NB4 (cell line): ENCODE results near the gene MAT2A.

Experiments
- MYC ChIP-seq: IDR thresholded peaks from 2 replicates; pipeline ENCODE4 v1.6.1; 2011; ENCODE audit warnings: low read depth, low read length
- POLR2A ChIP-seq: IDR thresholded peaks from 2 replicates; pipeline ENCODE4 v1.6.1; 2011; ENCODE audit warnings: mild to moderate bottlenecking; ENCODE audit not compliant: insufficient read length; ENCODE audit errors: extremely low read depth
- TF ChIP-seq, protein P1 (sequence below): IDR thresholded peaks from one replicate; pipeline ENCODE4 v1.5.1; 2012; ENCODE audit warnings: low read depth, low read length

DNA sequence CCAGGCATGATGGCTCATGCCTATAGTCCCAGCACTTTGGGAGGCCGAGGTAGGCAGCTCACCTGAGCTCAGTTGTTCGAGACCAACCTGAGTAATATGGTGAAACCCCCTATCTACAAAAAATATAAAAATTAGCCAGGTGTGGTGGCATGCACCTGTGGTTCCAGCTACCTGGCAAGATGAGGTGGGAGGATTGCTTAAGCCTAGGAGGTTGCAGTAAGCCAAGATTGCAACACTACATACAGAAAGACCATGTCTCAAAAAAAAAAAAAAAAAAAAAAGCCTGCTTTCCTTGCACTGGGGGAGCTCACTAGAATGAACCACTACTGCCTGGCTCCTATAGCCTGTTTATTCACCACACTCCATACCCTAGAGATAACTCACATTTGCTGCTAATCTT, 7.4 kb upstream of the MAT2A start:
- TF ChIP-seq, protein P1, sequence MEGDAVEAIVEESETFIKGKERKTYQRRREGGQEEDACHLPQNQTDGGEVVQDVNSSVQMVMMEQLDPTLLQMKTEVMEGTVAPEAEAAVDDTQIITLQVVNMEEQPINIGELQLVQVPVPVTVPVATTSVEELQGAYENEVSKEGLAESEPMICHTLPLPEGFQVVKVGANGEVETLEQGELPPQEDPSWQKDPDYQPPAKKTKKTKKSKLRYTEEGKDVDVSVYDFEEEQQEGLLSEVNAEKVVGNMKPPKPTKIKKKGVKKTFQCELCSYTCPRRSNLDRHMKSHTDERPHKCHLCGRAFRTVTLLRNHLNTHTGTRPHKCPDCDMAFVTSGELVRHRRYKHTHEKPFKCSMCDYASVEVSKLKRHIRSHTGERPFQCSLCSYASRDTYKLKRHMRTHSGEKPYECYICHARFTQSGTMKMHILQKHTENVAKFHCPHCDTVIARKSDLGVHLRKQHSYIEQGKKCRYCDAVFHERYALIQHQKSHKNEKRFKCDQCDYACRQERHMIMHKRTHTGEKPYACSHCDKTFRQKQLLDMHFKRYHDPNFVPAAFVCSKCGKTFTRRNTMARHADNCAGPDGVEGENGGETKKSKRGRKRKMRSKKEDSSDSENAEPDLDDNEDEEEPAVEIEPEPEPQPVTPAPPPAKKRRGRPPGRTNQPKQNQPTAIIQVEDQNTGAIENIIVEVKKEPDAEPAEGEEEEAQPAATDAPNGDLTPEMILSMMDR: no peak
- TF ChIP-seq MYC (no peak), POLR2A (no peak)
